SK-N-SH treated with all-trans-retinoic acid at 6 μM for 48 hours (cell line): ENCODE results near the gene KCMF1.

ENCODE experiments used
- ATAC-seq: fragments of 200-7000 bp; cut with Tn5 transposase; 3 replicates; pipeline ENCODE4 v1.9.1; 2020; ENCODE audit warnings: mild to moderate bottlenecking, moderate library complexity
- ARNTL ChIP-seq: fragments of 450-650 bp; formaldehyde crosslinking; IDR thresholded peaks from 2 replicates; pipeline ENCODE4 v1.5.0; 2020; ENCODE audit warnings: low read depth, mild to moderate bottlenecking, moderate library complexity, borderline replicate concordance
- BACH2 ChIP-seq: fragments of 250-450 bp; sonication (Bioruptor Pico); IDR thresholded peaks from 2 replicates; pipeline ENCODE4 v1.9.0; 2021; ENCODE audit warnings: mild to moderate bottlenecking, borderline replicate concordance
- ESRRG ChIP-seq: fragments of 250-450 bp; sonication (Bioruptor Pico); IDR thresholded peaks from 2 replicates; pipeline ENCODE4 v1.6.1; 2021; ENCODE audit warnings: mild to moderate bottlenecking
- GLIS3 ChIP-seq: fragments of 250-450 bp; sonication (Bioruptor Pico); IDR thresholded peaks from 2 replicates; pipeline ENCODE4 v1.5.0; 2020; ENCODE audit warnings: mild to moderate bottlenecking, moderate library complexity
- OSR1 ChIP-seq: fragments of 250-450 bp; sonication (Bioruptor Pico); IDR thresholded peaks from 2 replicates; pipeline ENCODE4 v1.8.0; 2022; ENCODE audit warnings: moderate library complexity, mild to moderate bottlenecking, inconsistent platforms
- PPARA ChIP-seq: fragments of 250-450 bp; sonication (Bioruptor Pico); IDR thresholded peaks from 2 replicates; pipeline ENCODE4 v1.5.0; 2020; ENCODE audit warnings: mild to moderate bottlenecking, borderline replicate concordance
- RARB ChIP-seq: fragments of 250-450 bp; sonication (Bioruptor Pico); IDR thresholded peaks from 2 replicates; pipeline ENCODE4 v1.8.0; 2021; ENCODE audit warnings: mild to moderate bottlenecking, moderate library complexity
- SNAI2 ChIP-seq: fragments of 250-450 bp; sonication (Bioruptor Pico); IDR thresholded peaks from 2 replicates; pipeline ENCODE4 v1.5.0; 2020; ENCODE audit warnings: mild to moderate bottlenecking, moderate library complexity
- TCF4 ChIP-seq: fragments of 250-450 bp; sonication (Bioruptor Pico); IDR thresholded peaks from 2 replicates; pipeline ENCODE4 v1.8.0; 2021; ENCODE audit warnings: mild to moderate bottlenecking, moderate library complexity, borderline replicate concordance
- TOX ChIP-seq: fragments of 250-450 bp; sonication (Bioruptor Pico); IDR thresholded peaks from 2 replicates; pipeline ENCODE4 v1.8.0; 2021; ENCODE audit warnings: mild to moderate bottlenecking, moderate library complexity, borderline replicate concordance
- ZFP3 ChIP-seq: fragments of 250-450 bp; sonication (Bioruptor Pico); IDR thresholded peaks from 2 replicates; pipeline ENCODE4 v1.5.0; 2020; ENCODE audit warnings: mild to moderate bottlenecking, moderate library complexity
- ZFP30 ChIP-seq: fragments of 450-650 bp; formaldehyde crosslinking; IDR thresholded peaks from 2 replicates; pipeline ENCODE4 v1.5.0; 2022; ENCODE audit warnings: mild to moderate bottlenecking, moderate library complexity
- ZNF565 ChIP-seq: fragments of 450-650 bp; formaldehyde crosslinking; conservative IDR thresholded peaks from 2 replicates; pipeline ENCODE4 v1.5.0; 2020; ENCODE audit warnings: low read depth, mild to moderate bottlenecking, moderate library complexity
- ZNF70 ChIP-seq: fragments of 450-650 bp; formaldehyde crosslinking; IDR thresholded peaks from 2 replicates; pipeline ENCODE4 v1.5.0; 2020; ENCODE audit warnings: mild to moderate bottlenecking, moderate library complexity
- ZNF8 ChIP-seq: fragments of 450-650 bp; formaldehyde crosslinking; IDR thresholded peaks from 2 replicates; pipeline ENCODE4 v1.5.0; 2020; ENCODE audit warnings: mild to moderate bottlenecking, moderate library complexity
- TF ChIP-seq, protein P1 (sequence below): fragments of 250-450 bp; sonication (Bioruptor Pico); IDR thresholded peaks from 2 replicates; pipeline ENCODE4 v1.5.1; 2020; ENCODE audit warnings: low read depth, mild to moderate bottlenecking, moderate library complexity
- TF ChIP-seq, protein P2 (sequence below): fragments of 250-450 bp; sonication (Bioruptor Pico); IDR thresholded peaks from 2 replicates; pipeline ENCODE4 v1.5.1; 2021; ENCODE audit warnings: mild to moderate bottlenecking, moderate library complexity
- TF ChIP-seq, protein P3 (sequence below): fragments of 250-450 bp; sonication (Bioruptor Pico); IDR thresholded peaks from 2 replicates; pipeline ENCODE4 v1.5.0; 2020; ENCODE audit warnings: mild to moderate bottlenecking, moderate library complexity
- TF ChIP-seq, protein P4 (sequence below): fragments of 250-450 bp; sonication (Bioruptor Pico); IDR thresholded peaks from 2 replicates; pipeline ENCODE4 v1.8.0; 2020; ENCODE audit warnings: mild to moderate bottlenecking, moderate library complexity, borderline replicate concordance
- TF ChIP-seq, protein P5 (sequence below): fragments of 250-450 bp; sonication (Bioruptor Pico); IDR thresholded peaks from 2 replicates; pipeline ENCODE4 v1.8.0; 2021; ENCODE audit warnings: low read depth, mild to moderate bottlenecking, moderate library complexity, borderline replicate concordance

The KCMF1 gene

DNA sequence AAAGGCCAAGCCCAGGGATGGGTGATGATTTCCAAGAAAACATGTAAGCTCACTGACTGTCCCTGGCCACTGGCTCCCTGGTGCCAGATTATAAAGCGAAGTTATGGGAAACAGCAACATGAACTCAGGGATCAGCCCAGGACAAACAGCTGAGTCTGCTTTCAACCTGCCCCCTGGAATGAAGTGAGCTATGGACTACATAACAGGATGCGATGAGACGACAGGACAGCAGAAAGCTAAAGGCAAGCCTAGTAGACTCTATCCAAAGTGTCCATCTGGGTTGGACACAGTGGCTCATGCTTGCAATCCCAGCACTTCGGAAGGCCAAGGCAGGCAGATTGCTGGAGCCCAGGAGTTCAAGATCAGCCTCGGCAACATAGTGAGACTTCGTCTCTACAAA lies 16.6 kb upstream of the KCMF1 start:
- TF ChIP-seq OSR1 (no peak), ZFP30 (CRISPR knock-in tag) (no peak), ZNF70 (CRISPR knock-in tag) (no peak), BACH2 (CRISPR knock-in tag) (no peak), TCF4 (CRISPR knock-in tag) (no peak), TOX (no peak), SNAI2 (no peak), PPARA (CRISPR knock-in tag) (no peak), ZNF565 (CRISPR knock-in tag) (no peak)
- TF ChIP-seq, protein P1, sequence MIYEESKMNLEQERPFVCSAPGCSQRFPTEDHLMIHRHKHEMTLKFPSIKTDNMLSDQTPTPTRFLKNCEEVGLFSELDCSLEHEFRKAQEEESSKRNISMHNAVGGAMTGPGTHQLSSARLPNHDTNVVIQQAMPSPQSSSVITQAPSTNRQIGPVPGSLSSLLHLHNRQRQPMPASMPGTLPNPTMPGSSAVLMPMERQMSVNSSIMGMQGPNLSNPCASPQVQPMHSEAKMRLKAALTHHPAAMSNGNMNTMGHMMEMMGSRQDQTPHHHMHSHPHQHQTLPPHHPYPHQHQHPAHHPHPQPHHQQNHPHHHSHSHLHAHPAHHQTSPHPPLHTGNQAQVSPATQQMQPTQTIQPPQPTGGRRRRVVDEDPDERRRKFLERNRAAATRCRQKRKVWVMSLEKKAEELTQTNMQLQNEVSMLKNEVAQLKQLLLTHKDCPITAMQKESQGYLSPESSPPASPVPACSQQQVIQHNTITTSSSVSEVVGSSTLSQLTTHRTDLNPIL (CRISPR knock-in tag) = no peak
- TF ChIP-seq, protein P2, sequence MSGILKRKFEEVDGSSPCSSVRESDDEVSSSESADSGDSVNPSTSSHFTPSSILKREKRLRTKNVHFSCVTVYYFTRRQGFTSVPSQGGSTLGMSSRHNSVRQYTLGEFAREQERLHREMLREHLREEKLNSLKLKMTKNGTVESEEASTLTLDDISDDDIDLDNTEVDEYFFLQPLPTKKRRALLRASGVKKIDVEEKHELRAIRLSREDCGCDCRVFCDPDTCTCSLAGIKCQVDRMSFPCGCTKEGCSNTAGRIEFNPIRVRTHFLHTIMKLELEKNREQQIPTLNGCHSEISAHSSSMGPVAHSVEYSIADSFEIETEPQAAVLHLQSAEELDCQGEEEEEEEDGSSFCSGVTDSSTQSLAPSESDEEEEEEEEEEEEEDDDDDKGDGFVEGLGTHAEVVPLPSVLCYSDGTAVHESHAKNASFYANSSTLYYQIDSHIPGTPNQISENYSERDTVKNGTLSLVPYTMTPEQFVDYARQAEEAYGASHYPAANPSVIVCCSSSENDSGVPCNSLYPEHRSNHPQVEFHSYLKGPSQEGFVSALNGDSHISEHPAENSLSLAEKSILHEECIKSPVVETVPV (CRISPR knock-in tag) = no peak
- no peak for ATAC-seq

DNA sequence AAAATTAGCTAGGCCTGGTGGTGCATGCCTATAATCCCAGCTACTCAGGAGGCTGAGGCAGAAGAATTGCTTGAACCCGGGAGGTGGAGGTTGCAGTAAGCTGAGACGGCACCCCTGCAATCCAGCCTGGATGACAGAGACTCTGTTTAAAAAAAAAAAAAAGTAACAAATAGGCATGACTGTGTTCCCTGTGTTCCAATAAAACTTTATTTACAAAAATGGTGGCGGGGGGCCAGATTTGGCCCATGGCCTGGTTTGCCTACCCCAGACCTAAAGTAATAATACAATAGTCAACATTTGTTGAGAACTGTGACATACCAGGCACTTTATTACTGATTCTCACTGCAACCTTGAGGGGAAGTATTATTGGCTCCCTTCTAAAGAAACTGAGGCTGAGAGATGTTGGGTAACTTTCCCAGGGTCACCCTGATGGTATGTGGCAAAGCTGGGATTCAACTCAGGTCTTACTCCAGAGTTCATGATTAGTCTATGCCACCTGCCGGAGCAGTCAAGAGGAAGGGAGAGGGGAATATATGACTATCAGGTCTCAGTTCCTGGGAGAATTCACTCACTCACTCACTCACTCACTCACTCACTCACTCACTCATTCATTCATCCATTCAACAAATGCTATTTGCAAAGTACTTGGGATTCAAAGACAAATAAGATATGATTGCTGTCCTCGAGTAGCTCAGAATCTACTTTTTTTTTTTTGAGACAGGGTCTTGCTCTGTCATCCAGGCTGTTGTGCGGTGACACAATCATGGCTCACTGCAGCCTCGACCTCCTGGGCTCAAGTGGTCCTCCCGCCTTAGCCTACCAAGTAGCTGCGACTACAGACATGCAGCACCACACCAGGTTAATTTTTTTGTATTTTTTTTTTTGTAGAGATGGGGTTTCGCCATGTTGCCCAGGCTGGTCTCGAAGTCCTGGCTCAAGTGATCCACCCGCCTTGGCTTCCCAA lies 14.3 kb upstream of the KCMF1 start:
- no peak for ATAC-seq
- TF ChIP-seq, protein P1 (CRISPR knock-in tag) = no peak
- TF ChIP-seq ESRRG (no peak), TCF4 (CRISPR knock-in tag) (no peak), TOX (no peak), SNAI2 (no peak), ARNTL (CRISPR knock-in tag) (no peak), GLIS3 (CRISPR knock-in tag) (no peak), BACH2 (CRISPR knock-in tag) (no peak), ZNF8 (CRISPR knock-in tag) (no peak), ZNF565 (CRISPR knock-in tag) (no peak), ZFP3 (CRISPR knock-in tag) (no peak), PPARA (CRISPR knock-in tag) (no peak), OSR1 (no peak), RARB (CRISPR knock-in tag) (no peak), ZFP30 (CRISPR knock-in tag) (no peak)
- TF ChIP-seq, protein P3, sequence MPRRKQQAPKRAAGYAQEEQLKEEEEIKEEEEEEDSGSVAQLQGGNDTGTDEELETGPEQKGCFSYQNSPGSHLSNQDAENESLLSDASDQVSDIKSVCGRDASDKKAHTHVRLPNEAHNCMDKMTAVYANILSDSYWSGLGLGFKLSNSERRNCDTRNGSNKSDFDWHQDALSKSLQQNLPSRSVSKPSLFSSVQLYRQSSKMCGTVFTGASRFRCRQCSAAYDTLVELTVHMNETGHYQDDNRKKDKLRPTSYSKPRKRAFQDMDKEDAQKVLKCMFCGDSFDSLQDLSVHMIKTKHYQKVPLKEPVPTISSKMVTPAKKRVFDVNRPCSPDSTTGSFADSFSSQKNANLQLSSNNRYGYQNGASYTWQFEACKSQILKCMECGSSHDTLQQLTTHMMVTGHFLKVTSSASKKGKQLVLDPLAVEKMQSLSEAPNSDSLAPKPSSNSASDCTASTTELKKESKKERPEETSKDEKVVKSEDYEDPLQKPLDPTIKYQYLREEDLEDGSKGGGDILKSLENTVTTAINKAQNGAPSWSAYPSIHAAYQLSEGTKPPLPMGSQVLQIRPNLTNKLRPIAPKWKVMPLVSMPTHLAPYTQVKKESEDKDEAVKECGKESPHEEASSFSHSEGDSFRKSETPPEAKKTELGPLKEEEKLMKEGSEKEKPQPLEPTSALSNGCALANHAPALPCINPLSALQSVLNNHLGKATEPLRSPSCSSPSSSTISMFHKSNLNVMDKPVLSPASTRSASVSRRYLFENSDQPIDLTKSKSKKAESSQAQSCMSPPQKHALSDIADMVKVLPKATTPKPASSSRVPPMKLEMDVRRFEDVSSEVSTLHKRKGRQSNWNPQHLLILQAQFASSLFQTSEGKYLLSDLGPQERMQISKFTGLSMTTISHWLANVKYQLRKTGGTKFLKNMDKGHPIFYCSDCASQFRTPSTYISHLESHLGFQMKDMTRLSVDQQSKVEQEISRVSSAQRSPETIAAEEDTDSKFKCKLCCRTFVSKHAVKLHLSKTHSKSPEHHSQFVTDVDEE (CRISPR knock-in tag) = no peak
- TF ChIP-seq, protein P4, sequence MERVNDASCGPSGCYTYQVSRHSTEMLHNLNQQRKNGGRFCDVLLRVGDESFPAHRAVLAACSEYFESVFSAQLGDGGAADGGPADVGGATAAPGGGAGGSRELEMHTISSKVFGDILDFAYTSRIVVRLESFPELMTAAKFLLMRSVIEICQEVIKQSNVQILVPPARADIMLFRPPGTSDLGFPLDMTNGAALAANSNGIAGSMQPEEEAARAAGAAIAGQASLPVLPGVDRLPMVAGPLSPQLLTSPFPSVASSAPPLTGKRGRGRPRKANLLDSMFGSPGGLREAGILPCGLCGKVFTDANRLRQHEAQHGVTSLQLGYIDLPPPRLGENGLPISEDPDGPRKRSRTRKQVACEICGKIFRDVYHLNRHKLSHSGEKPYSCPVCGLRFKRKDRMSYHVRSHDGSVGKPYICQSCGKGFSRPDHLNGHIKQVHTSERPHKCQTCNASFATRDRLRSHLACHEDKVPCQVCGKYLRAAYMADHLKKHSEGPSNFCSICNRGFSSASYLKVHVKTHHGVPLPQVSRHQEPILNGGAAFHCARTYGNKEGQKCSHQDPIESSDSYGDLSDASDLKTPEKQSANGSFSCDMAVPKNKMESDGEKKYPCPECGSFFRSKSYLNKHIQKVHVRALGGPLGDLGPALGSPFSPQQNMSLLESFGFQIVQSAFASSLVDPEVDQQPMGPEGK (CRISPR knock-in tag) = no peak
- TF ChIP-seq, protein P5, sequence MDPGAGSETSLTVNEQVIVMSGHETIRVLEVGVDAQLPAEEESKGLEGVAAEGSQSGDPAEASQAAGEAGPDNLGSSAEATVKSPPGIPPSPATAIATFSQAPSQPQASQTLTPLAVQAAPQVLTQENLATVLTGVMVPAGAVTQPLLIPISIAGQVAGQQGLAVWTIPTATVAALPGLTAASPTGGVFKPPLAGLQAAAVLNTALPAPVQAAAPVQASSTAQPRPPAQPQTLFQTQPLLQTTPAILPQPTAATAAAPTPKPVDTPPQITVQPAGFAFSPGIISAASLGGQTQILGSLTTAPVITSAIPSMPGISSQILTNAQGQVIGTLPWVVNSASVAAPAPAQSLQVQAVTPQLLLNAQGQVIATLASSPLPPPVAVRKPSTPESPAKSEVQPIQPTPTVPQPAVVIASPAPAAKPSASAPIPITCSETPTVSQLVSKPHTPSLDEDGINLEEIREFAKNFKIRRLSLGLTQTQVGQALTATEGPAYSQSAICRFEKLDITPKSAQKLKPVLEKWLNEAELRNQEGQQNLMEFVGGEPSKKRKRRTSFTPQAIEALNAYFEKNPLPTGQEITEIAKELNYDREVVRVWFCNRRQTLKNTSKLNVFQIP = no peak
